Progenitor cell of endocrine pancreas (in vitro differentiated cells): Measurements from ENCODE around the gene SLC4A8. TPM values are rescaled to one million over a fixed set of nuclear protein-coding genes. Genes with fewer than 3 reads are reported as not detected.
A peak's percentile ranks its signal among the peaks of the same experiment; 100 is the strongest.

Experiments
- DNase-seq: peaks from one replicate; pipeline ENCODE4 v3.0.0; 2021; ENCODE audit warnings: low spot score; ENCODE audit not compliant: unreplicated experiment
- H3K27ac Mint-ChIP-seq: 2 replicates; pipeline ENCODE4 v1.8.0; 2021; ENCODE audit warnings: mild to moderate bottlenecking, moderate library complexity, mixed read lengths
- H3K27me3 Mint-ChIP-seq: 2 replicates; pipeline ENCODE4 v1.8.0; 2021; ENCODE audit warnings: mixed read lengths
- H3K36me3 Mint-ChIP-seq: 2 replicates; pipeline ENCODE4 v1.8.0; 2022; ENCODE audit warnings: mixed read lengths; ENCODE audit not compliant: insufficient read depth
- H3K4me1 Mint-ChIP-seq: 2 replicates; pipeline ENCODE4 v1.8.0; 2021; ENCODE audit warnings: low read depth, mixed read lengths
- H3K4me3 Mint-ChIP-seq: 2 replicates; pipeline ENCODE4 v1.8.0; 2021; ENCODE audit warnings: low read depth, mild to moderate bottlenecking, moderate library complexity, mixed read lengths
- H3K9me3 Mint-ChIP-seq: 2 replicates; pipeline ENCODE4 v1.8.0; 2021; ENCODE audit warnings: low read depth, mixed read lengths
- total RNA-seq: library from RNA; stranded (reverse); gene quantifications from 2 replicates; pipeline ENCODE4 v1.2.1, GENCODE V29; 2021
- TF ChIP-seq, protein P1 (sequence below): fragments of 200-600 bp; sonication (generic); IDR thresholded peaks from one replicate; pipeline ENCODE4 v1.5.0; 2021; ENCODE audit warnings: antibody characterized with exemption, mild to moderate bottlenecking; ENCODE audit not compliant: unreplicated experiment

SLC4A8 gene
- total RNA-seq, 1 donor from 2014 or later, result 11.8 TPM

- peak overlapping the region; percentile 89 for H3K27ac Mint-ChIP-seq
- TF ChIP-seq, protein P1, sequence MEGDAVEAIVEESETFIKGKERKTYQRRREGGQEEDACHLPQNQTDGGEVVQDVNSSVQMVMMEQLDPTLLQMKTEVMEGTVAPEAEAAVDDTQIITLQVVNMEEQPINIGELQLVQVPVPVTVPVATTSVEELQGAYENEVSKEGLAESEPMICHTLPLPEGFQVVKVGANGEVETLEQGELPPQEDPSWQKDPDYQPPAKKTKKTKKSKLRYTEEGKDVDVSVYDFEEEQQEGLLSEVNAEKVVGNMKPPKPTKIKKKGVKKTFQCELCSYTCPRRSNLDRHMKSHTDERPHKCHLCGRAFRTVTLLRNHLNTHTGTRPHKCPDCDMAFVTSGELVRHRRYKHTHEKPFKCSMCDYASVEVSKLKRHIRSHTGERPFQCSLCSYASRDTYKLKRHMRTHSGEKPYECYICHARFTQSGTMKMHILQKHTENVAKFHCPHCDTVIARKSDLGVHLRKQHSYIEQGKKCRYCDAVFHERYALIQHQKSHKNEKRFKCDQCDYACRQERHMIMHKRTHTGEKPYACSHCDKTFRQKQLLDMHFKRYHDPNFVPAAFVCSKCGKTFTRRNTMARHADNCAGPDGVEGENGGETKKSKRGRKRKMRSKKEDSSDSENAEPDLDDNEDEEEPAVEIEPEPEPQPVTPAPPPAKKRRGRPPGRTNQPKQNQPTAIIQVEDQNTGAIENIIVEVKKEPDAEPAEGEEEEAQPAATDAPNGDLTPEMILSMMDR, result no peak
- H3K27me3 Mint-ChIP-seq, result peaks cover 71% of the 10 kb centered on the region
- peaks cover 4% of the 10 kb centered on the region for H3K4me1 Mint-ChIP-seq
- H3K9me3 Mint-ChIP-seq, result no peaks in the 10 kb centered on the region
- H3K36me3 Mint-ChIP-seq, result no peaks in the 10 kb centered on the region
- DNase-seq, result no peak
- H3K4me3 Mint-ChIP-seq, result peak overlapping the region; percentile 78
Measured at GRCh38 chr12:51392556-51393237, 31.9 kb upstream of the SLC4A8 start.

DNA sequence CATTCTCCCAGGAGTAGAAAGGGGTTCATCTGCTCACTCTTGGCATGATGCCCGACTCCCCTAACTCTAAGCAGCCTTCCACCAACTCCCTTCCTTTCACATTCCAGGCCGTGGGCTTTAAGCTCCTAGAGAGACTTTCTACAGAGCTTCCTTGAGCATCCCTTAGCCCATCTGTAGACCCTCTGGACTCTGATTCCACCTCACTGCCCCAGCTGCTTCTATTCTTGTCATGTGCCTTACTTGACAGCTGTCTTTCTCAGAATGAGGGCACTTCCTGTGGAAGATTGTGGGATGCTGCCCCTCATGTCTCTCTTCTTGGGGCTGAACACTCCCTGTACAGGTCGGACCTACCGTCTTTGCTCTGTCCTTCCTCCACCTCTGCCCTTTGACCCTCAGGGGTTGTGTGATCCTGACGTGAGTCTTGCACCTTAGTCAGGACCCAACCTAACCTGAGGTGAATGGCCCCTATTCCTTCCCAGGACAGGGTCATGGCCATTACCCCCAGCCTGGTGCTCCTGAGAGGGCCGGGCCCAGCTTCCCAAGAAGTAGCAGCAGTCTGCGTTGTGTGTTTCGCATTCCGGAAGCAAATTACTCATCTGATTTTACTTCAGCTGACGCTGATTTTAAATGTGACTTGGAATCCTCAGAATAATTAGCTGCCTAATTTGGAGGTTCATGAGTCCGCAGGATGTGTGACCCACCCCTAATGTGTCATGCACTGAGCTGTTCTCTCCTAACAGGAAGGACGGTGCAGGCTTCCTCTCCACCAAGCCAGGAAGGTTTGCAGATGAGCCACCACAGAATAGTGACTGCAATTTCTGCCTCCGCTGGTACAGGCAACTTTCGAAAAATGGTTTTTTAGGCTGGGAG is 30.7 kb upstream of the SLC4A8 start:
- Mint-ChIP-seq H3K27ac (no peak overlapping the region), H3K4me1 (peaks cover 3% of the 10 kb centered on the region), H3K9me3 (no peaks in the 10 kb centered on the region), H3K27me3 (peaks cover 66% of the 10 kb centered on the region), H3K4me3 (peak overlapping the region; percentile 45), H3K36me3 (no peaks in the 10 kb centered on the region)
- TF ChIP-seq, protein P1, result no peak
- DNase-seq, result no peak

GRCh38 chr12:51395283-51396230 is 29.1 kb upstream of the SLC4A8 start:
- Mint-ChIP-seq H3K4me3 (no peak overlapping the region), H3K9me3 (no peaks in the 10 kb centered on the region), H3K27me3 (peaks cover 55% of the 10 kb centered on the region), H3K27ac (no peak overlapping the region), H3K36me3 (no peaks in the 10 kb centered on the region), H3K4me1 (peaks cover 3% of the 10 kb centered on the region)
- TF ChIP-seq, protein P1, result no peak
- no peak for DNase-seq

DNA sequence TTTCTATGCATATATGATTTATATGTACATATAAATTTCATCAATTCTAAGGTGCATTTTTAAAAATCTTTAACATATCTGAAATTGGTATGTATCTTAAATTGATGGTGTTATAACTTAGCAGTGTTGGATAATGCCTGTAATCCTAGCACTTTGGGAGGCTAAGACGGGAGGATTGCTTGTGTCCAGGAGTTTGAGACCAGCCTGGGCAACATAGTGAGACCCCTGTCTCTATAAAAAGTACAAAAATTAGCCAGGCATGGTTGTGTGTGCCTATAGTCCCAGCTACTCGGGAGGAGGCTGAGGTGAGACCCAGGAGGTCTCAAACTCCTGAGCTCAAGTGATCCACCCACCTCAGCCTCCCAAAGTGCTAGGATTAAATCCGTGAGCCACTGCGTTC is 27.0 kb upstream of the SLC4A8 start:
- no peaks in the 10 kb centered on the region for H3K36me3 Mint-ChIP-seq
- no peaks in the 10 kb centered on the region for H3K9me3 Mint-ChIP-seq
- H3K4me1 Mint-ChIP-seq, result peaks cover 3% of the 10 kb centered on the region
- DNase-seq, result no peak
- H3K27ac Mint-ChIP-seq, result no peak overlapping the region
- TF ChIP-seq, protein P1, result no peak
- H3K4me3 Mint-ChIP-seq, result no peak overlapping the region
- H3K27me3 Mint-ChIP-seq, result peaks cover 45% of the 10 kb centered on the region

- Mint-ChIP-seq H3K36me3 (no peaks in the 10 kb centered on the region), H3K9me3 (no peaks in the 10 kb centered on the region), H3K27ac (no peak overlapping the region), H3K27me3 (peaks cover 28% of the 10 kb centered on the region), H3K4me3 (no peak overlapping the region), H3K4me1 (no peaks in the 10 kb centered on the region)
- no peak for DNase-seq
- TF ChIP-seq, protein P1, result no peak
Measured at GRCh38 chr12:51399891-51400290, 24.7 kb upstream of the SLC4A8 start.
